Smooth muscle cell (in vitro differentiated cells): Measurements from ENCODE around the gene SLC9A9. TPM values are rescaled to one million over a fixed set of nuclear protein-coding genes. Genes with fewer than 3 reads are reported as not detected.

ENCODE experiments used
- DNase-seq: peaks from one replicate; lab custom pipeline; 2025; ENCODE audit not compliant: unreplicated experiment; lab: John Stamatoyannopoulos, UW
- H2AFZ ChIP-seq: fragments of 200-600 bp; sonication (generic); 2 replicates; pipeline ENCODE4 v1.6.0; 2016; ENCODE audit warnings: antibody characterized with exemption, low read depth, mild to moderate bottlenecking
- H3F3A ChIP-seq: fragments of 200-600 bp; sonication (generic); 2 replicates; pipeline ENCODE4 v1.6.0; 2017; ENCODE audit warnings: antibody characterized with exemption, low read depth
- H3K27ac ChIP-seq: fragments of 200-600 bp; sonication (generic); 2 replicates; pipeline ENCODE4 v1.5.1; 2016; ENCODE audit warnings: low read depth, mild to moderate bottlenecking
- H3K27me3 ChIP-seq: fragments of 200-600 bp; sonication (generic); 2 replicates; pipeline ENCODE4 v1.6.1; 2016; ENCODE audit warnings: low read depth, mild to moderate bottlenecking
- H3K36me3 ChIP-seq: fragments of 200-600 bp; sonication (generic); 2 replicates; pipeline ENCODE4 v1.5.1; 2016; ENCODE audit warnings: low read depth
- H3K4me1 ChIP-seq: fragments of 200-600 bp; sonication (generic); 2 replicates; pipeline ENCODE4 v1.5.1; 2016; ENCODE audit warnings: low read depth
- H3K4me2 ChIP-seq: fragments of 200-600 bp; sonication (generic); 2 replicates; pipeline ENCODE4 v1.6.0; 2016; ENCODE audit warnings: mild to moderate bottlenecking
- H3K4me3 ChIP-seq: fragments of 200-600 bp; sonication (generic); 2 replicates; pipeline ENCODE4 v1.5.1; 2016; ENCODE audit warnings: mild to moderate bottlenecking
- H3K79me2 ChIP-seq: fragments of 200-600 bp; sonication (generic); 2 replicates; pipeline ENCODE4 v1.6.0; 2016; ENCODE audit warnings: low read depth, mild to moderate bottlenecking
- H3K9ac ChIP-seq: fragments of 200-600 bp; sonication (generic); 2 replicates; pipeline ENCODE4 v1.6.0; 2016; ENCODE audit warnings: low read depth
- H3K9me3 ChIP-seq: fragments of 200-600 bp; sonication (generic); replicated peaks from 2 replicates; pipeline ENCODE4 v1.5.1; 2016; ENCODE audit warnings: low read depth
- H4K20me1 ChIP-seq: fragments of 200-600 bp; sonication (generic); 2 replicates; pipeline ENCODE4 v1.6.0; 2016; ENCODE audit warnings: low read depth
- CTCF ChIP-seq: fragments of 200-600 bp; sonication (generic); IDR thresholded peaks from 2 replicates; pipeline ENCODE4 v1.5.1; 2017; ENCODE audit warnings: borderline replicate concordance, mild to moderate bottlenecking, antibody characterized with exemption; ENCODE audit not compliant: insufficient read depth, poor library complexity, severe bottlenecking
- WGBS: methylation state at CpG from one replicate; pipeline ENCODE4 v1.1.7; 2016; ENCODE audit warnings: low lambda C conversion rate; 5-methylcytosine and 5-hydroxymethylcytosine counted together
- polyA plus RNA-seq: library from polyadenylated mRNA; unstranded; fragments of >200 nt; fragmentation: Nextera tagmentation; extraction: Ambion mirVana; gene quantifications from 2 replicates; pipeline ENCODE4 v1.2.1, GENCODE V29; 2016
- total RNA-seq: library from RNA; depleted of rRNA; stranded (reverse); fragments of >200 nt; gene quantifications from 2 replicates; pipeline ENCODE4 v1.2.3, GENCODE V29; 2014

SLC9A9 gene
- total and polyA plus RNA-seq, 2 experiments from 2014 or later, result 4.0 to 8.9 TPM

GRCh38 chr3:143831208-143831607 is 17.1 kb downstream of the SLC9A9 start:
- TF ChIP-seq CTCF, result no peak
- no peaks in the 10 kb centered on the region for H3K79me2 ChIP-seq
- H3K9me3 ChIP-seq, result no peaks in the 10 kb centered on the region
- no peak overlapping the region for H3K4me3 ChIP-seq
- peaks cover 3% of the 10 kb centered on the region for H3K4me1 ChIP-seq
- no peaks in the 10 kb centered on the region for H3F3A ChIP-seq
- no peak overlapping the region for H2AFZ ChIP-seq
- H3K27ac ChIP-seq, result peak overlapping the region; percentile 63
- H3K4me2 ChIP-seq, result peak overlapping the region; percentile 65
- no peak overlapping the region for H3K9ac ChIP-seq
- no peaks in the 10 kb centered on the region for H3K27me3 ChIP-seq
- WGBS, result 15% methylated on average over 2 of the region's 2 CpGs
- H4K20me1 ChIP-seq, result no peaks in the 10 kb centered on the region
- no peak for DNase-seq
- no peaks in the 10 kb centered on the region for H3K36me3 ChIP-seq

- Histone ChIP-seq H3K36me3 (no peaks in the 10 kb centered on the region), H3K27me3 (no peaks in the 10 kb centered on the region), H3K4me3 (no peak overlapping the region), H3K4me1 (peaks cover 3% of the 10 kb centered on the region), H3K9me3 (no peaks in the 10 kb centered on the region), H3K4me2 (peak overlapping the region; percentile 65), H3K79me2 (no peaks in the 10 kb centered on the region), H3K27ac (peak overlapping the region; percentile 63), H2AFZ (no peak overlapping the region), H3K9ac (no peak overlapping the region), H3F3A (no peaks in the 10 kb centered on the region), H4K20me1 (no peaks in the 10 kb centered on the region)
- no peak for TF ChIP-seq CTCF
- DNase-seq, result no peak
Observed at GRCh38 chr3:143830786-143831185, 17.5 kb downstream of the SLC9A9 start.

GRCh38 chr3:143830063-143830462 is 18.2 kb downstream of the SLC9A9 start:
- Histone ChIP-seq H4K20me1 (no peaks in the 10 kb centered on the region), H3K4me1 (peaks cover 3% of the 10 kb centered on the region), H2AFZ (no peak overlapping the region), H3K79me2 (no peaks in the 10 kb centered on the region), H3K4me2 (no peak overlapping the region), H3K4me3 (no peak overlapping the region), H3K27ac (no peak overlapping the region), H3K9me3 (no peaks in the 10 kb centered on the region), H3K27me3 (no peaks in the 10 kb centered on the region), H3F3A (no peaks in the 10 kb centered on the region), H3K9ac (no peak overlapping the region), H3K36me3 (no peaks in the 10 kb centered on the region)
- DNase-seq, result no peak
- WGBS, result 82% methylated on average over 2 of the region's 2 CpGs
- TF ChIP-seq CTCF, result no peak

GRCh38 chr3:143827425-143827824 is 20.8 kb downstream of the SLC9A9 start:
- Histone ChIP-seq H3K4me1 (peaks cover 3% of the 10 kb centered on the region), H2AFZ (no peak overlapping the region), H3F3A (no peaks in the 10 kb centered on the region), H3K36me3 (no peaks in the 10 kb centered on the region), H3K27ac (no peak overlapping the region), H4K20me1 (no peaks in the 10 kb centered on the region), H3K9ac (no peak overlapping the region), H3K79me2 (no peaks in the 10 kb centered on the region), H3K4me2 (no peak overlapping the region), H3K9me3 (no peaks in the 10 kb centered on the region), H3K4me3 (no peak overlapping the region), H3K27me3 (no peaks in the 10 kb centered on the region)
- TF ChIP-seq CTCF, result no peak
- 84% methylated on average over 2 of the region's 2 CpGs for WGBS
- no peak for DNase-seq
